Panc1 (cell line): Measurements from ENCODE around the gene FBLN2.

Experiments used
- CTCF ChIP-seq: fragments of 450-650 bp; IDR thresholded peaks from 2 replicates; pipeline ENCODE4 v1.5.1; 2017; ENCODE audit warnings: mild to moderate bottlenecking
- POLR2AphosphoS5 ChIP-seq: IDR thresholded peaks from 2 replicates; pipeline ENCODE4 v1.6.1; 2012; ENCODE audit warnings: mild to moderate bottlenecking, low read depth, low read length, moderate library complexity
- REST ChIP-seq, 2 experiments: IDR thresholded peaks; 2 replicates each; pipeline ENCODE4 v1.6.1; 2011 to 2012; ENCODE audit warnings: low read depth in 2 of 2, control low read depth in 1 of 2, low read length in 1 of 2, mild to moderate bottlenecking in 1 of 2, moderate library complexity in 1 of 2; ENCODE audit not compliant: insufficient read depth in 1 of 2
- SIN3A ChIP-seq: IDR thresholded peaks from 2 replicates; pipeline ENCODE4 v1.6.1; 2012; ENCODE audit warnings: low read depth, mild to moderate bottlenecking, low read length, moderate library complexity, borderline replicate concordance; ENCODE audit not compliant: insufficient read depth
- TCF7L2 ChIP-seq: IDR thresholded peaks from 2 replicates; pipeline ENCODE4 v1.6.1; 2011; ENCODE audit warnings: mild to moderate bottlenecking, low read depth, low read length, inconsistent platforms

GRCh38 chr3:13634151-13634550 is 85.2 kb downstream of the FBLN2 start:
- no peak for TF ChIP-seq CTCF
- TF ChIP-seq POLR2AphosphoS5: no peak
- TF ChIP-seq SIN3A: no peak
- no peak for TF ChIP-seq REST (IDR thresholded peaks at IDR 0.05; ENCODE audit: insufficient read depth in 1 of 2, low read depth in 2 of 2, low read length in 1 of 2)
- TF ChIP-seq TCF7L2: no peak
